Activated CD8-positive, alpha-beta T cell treated with anti-CD3 and anti-CD28 coated beads for 36 hours (primary cell): ENCODE data around the gene WNT7B. TPM values are rescaled to one million over a fixed set of nuclear protein-coding genes. Genes with fewer than 3 reads are reported as not detected.

Experiments used
- ATAC-seq: fragments of 200-7000 bp; cut with Tn5 transposase; one replicate; pipeline ENCODE4 v1.10.0; 2021; ENCODE audit warnings: mild to moderate bottlenecking, moderate library complexity
- CTCF ChIA-PET: fragments of 350-600 bp; sonication (Branson Sonifier 250); formaldehyde crosslinking; loops from one replicate; lab custom pipeline; 2021; ENCODE audit warnings: antibody characterized with exemption; lab: Charles Lee
- POLR2A ChIA-PET: fragments of 350-600 bp; sonication (Branson Sonifier 250); formaldehyde crosslinking; loops from one replicate; lab custom pipeline; 2021; ENCODE audit warnings: antibody characterized with exemption; lab: Charles Lee
- DNase-seq: peaks from one replicate; pipeline ENCODE4 v3.0.0-alpha.2; 2020
- H3K27ac Mint-ChIP-seq: one replicate; pipeline ENCODE4 v1.8.0; 2021; ENCODE audit warnings: mild to moderate bottlenecking, mixed read lengths
- H3K27me3 Mint-ChIP-seq: one replicate; pipeline ENCODE4 v1.8.0; 2021; ENCODE audit warnings: mixed read lengths
- H3K36me3 Mint-ChIP-seq: one replicate; pipeline ENCODE4 v1.8.0; 2021; ENCODE audit warnings: low read depth, mixed read lengths
- H3K4me1 Mint-ChIP-seq: one replicate; pipeline ENCODE4 v1.8.0; 2021; ENCODE audit warnings: low read depth, mixed read lengths
- H3K4me3 Mint-ChIP-seq: one replicate; pipeline ENCODE4 v1.8.0; 2021; ENCODE audit warnings: mild to moderate bottlenecking, moderate library complexity, mixed read lengths
- H3K9me3 Mint-ChIP-seq: one replicate; pipeline ENCODE4 v1.8.0; 2021; ENCODE audit warnings: mixed read lengths
- CTCF ChIP-seq: fragments of 200-600 bp; IDR thresholded peaks from one replicate; pipeline ENCODE4 v1.8.0; 2022; ENCODE audit warnings: antibody characterized with exemption, mild to moderate bottlenecking
- intact Hi-C: fragments of 100-400 bp; cut with micrococcal nuclease; formaldehyde crosslinking; loops from one replicate; pipeline ENCODE4 v1.10.0; 2022
- total RNA-seq, 2 experiments: library from RNA; stranded (reverse); gene quantifications; one replicate each; pipeline ENCODE4 v1.2.3, GENCODE V29; 2021

Gene WNT7B
- total RNA-seq, 2 experiments from 2014 or later = not detected

GRCh38 chr22:45953178-45953577 lies 23.8 kb downstream of the WNT7B start:
- no peak for ATAC-seq
- H3K4me1 Mint-ChIP-seq = no peaks in the 10 kb centered on the region
- DNase-seq = no peak
- H3K36me3 Mint-ChIP-seq = no peaks in the 10 kb centered on the region
- CTCF ChIA-PET = no interaction called here
- no peak for TF ChIP-seq CTCF
- H3K27me3 Mint-ChIP-seq = peaks cover 13% of the 10 kb centered on the region
- intact Hi-C loops = no loop called here
- POLR2A ChIA-PET = no interaction called here
- no peak overlapping the region for H3K27ac Mint-ChIP-seq
- no peak overlapping the region for H3K4me3 Mint-ChIP-seq
- H3K9me3 Mint-ChIP-seq = no peaks in the 10 kb centered on the region

- H3K27ac Mint-ChIP-seq = no peak overlapping the region
- no peaks in the 10 kb centered on the region for H3K36me3 Mint-ChIP-seq
- H3K4me3 Mint-ChIP-seq = no peak overlapping the region
- H3K9me3 Mint-ChIP-seq = no peaks in the 10 kb centered on the region
- DNase-seq (no peak), ATAC-seq (no peak)
- TF ChIP-seq CTCF = no peak
- ChIA-PET CTCF (no interaction called here), POLR2A (no interaction called here)
- no peaks in the 10 kb centered on the region for H3K4me1 Mint-ChIP-seq
- intact Hi-C loops = no loop called here
- H3K27me3 Mint-ChIP-seq = peaks cover 13% of the 10 kb centered on the region
These were observed 24.4 kb downstream of the WNT7B start for GRCh38 chr22:45952553-45952952.

- TF ChIP-seq CTCF = no peak
- ATAC-seq = no peak
- DNase-seq = no peak
- H3K4me1 Mint-ChIP-seq = no peaks in the 10 kb centered on the region
- ChIA-PET POLR2A (no interaction called here), CTCF (no interaction called here)
- intact Hi-C loops = no loop called here
- no peak overlapping the region for H3K4me3 Mint-ChIP-seq
- H3K36me3 Mint-ChIP-seq = no peaks in the 10 kb centered on the region
- H3K27me3 Mint-ChIP-seq = peaks cover 13% of the 10 kb centered on the region
- no peaks in the 10 kb centered on the region for H3K9me3 Mint-ChIP-seq
- no peak overlapping the region for H3K27ac Mint-ChIP-seq
These were observed 24.8 kb downstream of the WNT7B start for GRCh38 chr22:45952151-45952550.

- ChIA-PET CTCF (no interaction called here), POLR2A (no interaction called here)
- Mint-ChIP-seq H3K9me3 (no peaks in the 10 kb centered on the region), H3K4me3 (no peak overlapping the region), H3K27me3 (peaks cover 13% of the 10 kb centered on the region), H3K27ac (no peak overlapping the region), H3K36me3 (no peaks in the 10 kb centered on the region), H3K4me1 (no peaks in the 10 kb centered on the region)
- TF ChIP-seq CTCF = no peak
- ATAC-seq = no peak
- intact Hi-C loops = no loop called here
- no peak for DNase-seq
These were observed 27.1 kb downstream of the WNT7B start for GRCh38 chr22:45949891-45950290.

GRCh38 chr22:45949258-45949870 lies 27.6 kb downstream of the WNT7B start:
- no peaks in the 10 kb centered on the region for H3K9me3 Mint-ChIP-seq
- no peaks in the 10 kb centered on the region for H3K4me1 Mint-ChIP-seq
- ATAC-seq (no peak), DNase-seq (no peak)
- ChIA-PET CTCF (no interaction called here), POLR2A (no interaction called here)
- no peak overlapping the region for H3K27ac Mint-ChIP-seq
- H3K27me3 Mint-ChIP-seq = peaks cover 13% of the 10 kb centered on the region
- intact Hi-C loops = no loop called here
- TF ChIP-seq CTCF = no peak
- H3K36me3 Mint-ChIP-seq = no peaks in the 10 kb centered on the region
- no peak overlapping the region for H3K4me3 Mint-ChIP-seq
